Esophagus muscularis mucosa (tissue), 4 donors: ENCODE results near the gene PRORP. TPM values are rescaled to one million over a fixed set of nuclear protein-coding genes. Genes with fewer than 3 reads are reported as not detected.

Experiments used
- DNase-seq: peaks from one replicate; pipeline ENCODE4 v3.0.0-alpha.2; 2017; ENCODE audit errors: extremely low spot score
- H3K27ac ChIP-seq, 4 donors: fragments of 200-600 bp; sonication (generic); replicated peaks in 1 of 4; 1 replicate in 3 of 4; 2 replicates in 1 of 4; pipeline ENCODE4 v1.5.1; 2016 to 2019; ENCODE audit warnings: mild to moderate bottlenecking in 1 of 4
- H3K27me3 ChIP-seq, 4 donors: fragments of 200-600 bp; sonication (generic); one replicate each; pipeline versions ENCODE4 v1.5.1 to v1.6.0; 2016 to 2019
- H3K36me3 ChIP-seq, 4 donors: fragments of 200-600 bp; sonication (generic); one replicate each; pipeline ENCODE4 v1.5.1; 2016 to 2019
- H3K4me1 ChIP-seq, 4 donors: fragments of 200-600 bp; sonication (generic); one replicate each; pipeline ENCODE4 v1.5.1; 2016 to 2019
- H3K4me3 ChIP-seq, 4 donors: fragments of 200-600 bp; sonication (generic); 1 replicate in 2 of 4; 2 replicates in 2 of 4; pipeline ENCODE4 v1.5.1; 2016 to 2019; ENCODE audit warnings: mild to moderate bottlenecking in 4 of 4, moderate library complexity in 1 of 4
- H3K9me3 ChIP-seq, 4 donors: fragments of 200-600 bp; sonication (generic); 1 replicate in 3 of 4; 2 replicates in 1 of 4; pipeline ENCODE4 v1.5.1; 2016 to 2019
- CTCF ChIP-seq, 3 experiments: fragments of 200-600 bp in 2 of 3; fragments of 450-650 bp in 1 of 3; sonication (generic) in 2 of 3; IDR thresholded peaks; one replicate each; pipeline ENCODE4 v1.5.1; 2017 to 2019; ENCODE audit warnings: antibody characterized with exemption in 3 of 3, mild to moderate bottlenecking in 2 of 3, moderate library complexity in 1 of 3
- EP300 ChIP-seq: sonication (generic); formaldehyde crosslinking; IDR thresholded peaks from one replicate; pipeline ENCODE4 v1.6.1; 2017; ENCODE audit warnings: antibody characterized with exemption
- POLR2A ChIP-seq: fragments of 450-650 bp; IDR thresholded peaks from one replicate; pipeline ENCODE4 v1.6.1; 2017; ENCODE audit warnings: antibody characterized with exemption, moderate library complexity, mild to moderate bottlenecking, low read depth
- POLR2AphosphoS5 ChIP-seq, 2 donors: sonication (generic); formaldehyde crosslinking; IDR thresholded peaks; one replicate each; pipeline ENCODE4 v1.6.1; 2017; ENCODE audit warnings: antibody characterized with exemption in 2 of 2
- WGBS: methylation state at CpG from one replicate; pipeline ENCODE4 v1.1.5; 2018; 5-methylcytosine and 5-hydroxymethylcytosine counted together
- intact Hi-C: fragments of 100-400 bp; cut with DNase I; formaldehyde crosslinking; loops from one replicate; pipeline ENCODE4 v1.15.1; 2023
- total RNA-seq, 4 donors: library from RNA; depleted of rRNA; stranded (reverse); fragments of >200 nt; gene quantifications; one replicate each; pipeline versions ENCODE4 v1.1.0 to v1.2.1, GENCODE V29; 2016

The PRORP gene
- total RNA-seq, 4 donors from 2014 or later, result 9.6 to 20.0 (median 17.3) TPM

GRCh38 chr14:35159742-35160409 is 37.5 kb downstream of the PRORP start:
- Histone ChIP-seq H3K27me3 (no peaks in the 10 kb centered on the region), H3K4me1 (peaks cover 7 to 16% (median 9%) of the 10 kb centered on the region in 4 donors), H3K9me3 (no peaks in the 10 kb centered on the region), H3K36me3 (peaks cover 0 to 11% (median 2%) of the 10 kb centered on the region in 4 donors), H3K27ac (no peak overlapping the region), H3K4me3 (no peak overlapping the region)
- DNase-seq, result no peak
- WGBS, result 48% methylated on average over 6 of the region's 6 CpGs
- intact Hi-C loops, result no loop called here
- TF ChIP-seq POLR2AphosphoS5 (IDR thresholded peaks at IDR 0.05) (no peak), CTCF (IDR thresholded peaks at IDR 0.05) (no peak), EP300 (no peak), POLR2A (no peak)

- peaks cover 0 to 11% (median 2%) of the 10 kb centered on the region in 4 donors for H3K36me3 ChIP-seq
- TF ChIP-seq POLR2AphosphoS5 (IDR thresholded peaks at IDR 0.05), result no peak
- no peak for TF ChIP-seq EP300
- no peak for TF ChIP-seq CTCF (IDR thresholded peaks at IDR 0.05)
- no peak for TF ChIP-seq POLR2A
- no peak overlapping the region for H3K4me3 ChIP-seq
- no peak overlapping the region for H3K27ac ChIP-seq
- intact Hi-C loops, result no loop called here
- peaks cover under 1 to 10% (median 3%) of the 10 kb centered on the region in 4 donors for H3K4me1 ChIP-seq
- no peaks in the 10 kb centered on the region for H3K27me3 ChIP-seq
- whole genome bisulfite sequencing, result 83% methylated on average over 5 of the region's 5 CpGs
- DNase-seq, result no peak
- no peaks in the 10 kb centered on the region for H3K9me3 ChIP-seq
Observed at GRCh38 chr14:35161231-35161630, 38.9 kb downstream of the PRORP start.

- TF ChIP-seq POLR2AphosphoS5 (IDR thresholded peaks at IDR 0.05) (no peak), CTCF (IDR thresholded peaks at IDR 0.05) (no peak), EP300 (no peak), POLR2A (no peak)
- H3K27me3 ChIP-seq, result no peaks in the 10 kb centered on the region
- peaks cover 0 to 6% (median 0%) of the 10 kb centered on the region in 4 donors for H3K4me1 ChIP-seq
- no peaks in the 10 kb centered on the region for H3K9me3 ChIP-seq
- 100% methylated on average over 1 of the region's 1 CpG for whole genome bisulfite sequencing
- peaks cover 0 to 11% (median 2%) of the 10 kb centered on the region in 4 donors for H3K36me3 ChIP-seq
- intact Hi-C loops, result no loop called here
- no peak overlapping the region for H3K4me3 ChIP-seq
- no peak for DNase-seq
- H3K27ac ChIP-seq, result no peak overlapping the region
Observed at GRCh38 chr14:35163384-35163783, 41.0 kb downstream of the PRORP start.

- H3K4me3 ChIP-seq, result no peak overlapping the region
- intact Hi-C loops, result no loop called here
- H3K27ac ChIP-seq, result no peak overlapping the region
- H3K9me3 ChIP-seq, result no peaks in the 10 kb centered on the region
- TF ChIP-seq CTCF (IDR thresholded peaks at IDR 0.05) (no peak), POLR2A (no peak), EP300 (no peak), POLR2AphosphoS5 (IDR thresholded peaks at IDR 0.05) (no peak)
- H3K27me3 ChIP-seq, result no peaks in the 10 kb centered on the region
- WGBS, result 85% methylated on average over 5 of the region's 5 CpGs
- peaks cover 0 to 4% (median 0%) of the 10 kb centered on the region in 4 donors for H3K36me3 ChIP-seq
- peaks cover 0 to under 1% (median 0%) of the 10 kb centered on the region in 4 donors for H3K4me1 ChIP-seq
- DNase-seq, result no peak
Observed at GRCh38 chr14:35164849-35165248, 42.5 kb downstream of the PRORP start.

GRCh38 chr14:35167496-35167895 is 45.1 kb downstream of the PRORP start:
- intact Hi-C loops, result no loop called here
- Histone ChIP-seq H3K36me3 (peaks cover 0 to 4% (median 1%) of the 10 kb centered on the region in 4 donors), H3K4me1 (no peaks in the 10 kb centered on the region), H3K4me3 (no peak overlapping the region), H3K27ac (no peak overlapping the region), H3K27me3 (no peaks in the 10 kb centered on the region), H3K9me3 (no peaks in the 10 kb centered on the region)
- no peak for DNase-seq
- TF ChIP-seq EP300, result no peak
- TF ChIP-seq POLR2AphosphoS5 (IDR thresholded peaks at IDR 0.05), result no peak
- no peak for TF ChIP-seq POLR2A
- no peak for TF ChIP-seq CTCF (IDR thresholded peaks at IDR 0.05)
- WGBS, result 88% methylated on average over 3 of the region's 3 CpGs
